Activated CD4-positive, CD25-positive, alpha-beta regulatory T cell (primary cell): ENCODE data around the gene EPB42.

Experiments
- DNase-seq, 4 experiments: peaks; one replicate each; lab custom pipeline; 2025; lab: John Stamatoyannopoulos, UW

Gene EPB42

GRCh38 chr15:43220991-43221403, at the start of gene EPB42:
Gene EPB42, minus strand, starts transcription at chr15:43221018. Its CDS starts 193 bp downstream, at chr15:43220825.
- DNase-seq, result no peak

- no peak for DNase-seq
Measured at GRCh38 chr15:43270113-43270665, 49.4 kb upstream of the EPB42 start.

- no peak for DNase-seq
Measured at GRCh38 chr15:43268111-43269105, 47.6 kb upstream of the EPB42 start.

GRCh38 chr15:43267439-43267838, 46.6 kb upstream of the EPB42 start:
- no peak for DNase-seq

GRCh38 chr15:43266834-43267233, 46.0 kb upstream of the EPB42 start, which contains the start of gene TGM5:
Gene TGM5, minus strand, starts transcription at chr15:43266928. Its CDS starts 79 bp downstream, at chr15:43266849.
- DNase-seq, result no peak

- DNase-seq, result no peak
Measured at GRCh38 chr15:43266386-43266785, 45.6 kb upstream of the EPB42 start.

- no peak for DNase-seq
Measured at GRCh38 chr15:43260011-43260615, 39.3 kb upstream of the EPB42 start.

- DNase-seq, result no peak
Measured at GRCh38 chr15:43258781-43259180, 38.0 kb upstream of the EPB42 start.

GRCh38 chr15:43256341-43256740, 35.5 kb upstream of the EPB42 start:
- no peak for DNase-seq

- DNase-seq, result no peak
Measured at GRCh38 chr15:43255376-43255775, 34.6 kb upstream of the EPB42 start.

- no peak for DNase-seq
Measured at GRCh38 chr15:43253431-43254403, 32.9 kb upstream of the EPB42 start.

GRCh38 chr15:43251871-43252250, 31.0 kb upstream of the EPB42 start:
- DNase-seq, result no peak

- DNase-seq, result no peak
Measured at GRCh38 chr15:43251185-43251870, 30.5 kb upstream of the EPB42 start.

- no peak for DNase-seq
Measured at GRCh38 chr15:43250785-43251184, 30.0 kb upstream of the EPB42 start.

- no peak for DNase-seq
Measured at GRCh38 chr15:43249699-43250203, 28.9 kb upstream of the EPB42 start.

GRCh38 chr15:43249236-43249635, 28.4 kb upstream of the EPB42 start:
- no peak for DNase-seq

GRCh38 chr15:43246261-43246774, 25.5 kb upstream of the EPB42 start:
- no peak for DNase-seq

- no peak for DNase-seq
Measured at GRCh38 chr15:43244092-43244491, 23.3 kb upstream of the EPB42 start.

GRCh38 chr15:43243020-43243645, 22.3 kb upstream of the EPB42 start:
- no peak for DNase-seq

GRCh38 chr15:43242616-43243015, 21.8 kb upstream of the EPB42 start:
- DNase-seq, result no peak
